ENCODE data around the gene KRTAP3-2. TPM values are rescaled to one million over a fixed set of nuclear protein-coding genes. Genes with fewer than 3 reads are reported as not detected.

The KRTAP3-2 gene
- total and polyA plus RNA-seq, 4 donors, result 0.94 TPM; not detected in 3

GRCh38 chr17:41020336-41020735, 20.6 kb upstream of the KRTAP3-2 start:
- peaks cover 0 to 4% (median 1%) of the 10 kb centered on the region in 4 donors for H3K9me3 ChIP-seq (ENCODE audit: control insufficient read depth in 4 of 4, insufficient read depth in 3 of 4, low read length in 3 of 4)
- H3K27me3 ChIP-seq (ENCODE audit: control insufficient read depth in 3 of 3, insufficient read depth in 3 of 3, low read length in 2 of 3), result no peaks in the 10 kb centered on the region
- H3K4me3 ChIP-seq, result no peak overlapping the region
- H3K9ac ChIP-seq (ENCODE audit: insufficient read depth in 1 of 2, low read length in 2 of 2), result no peak overlapping the region
- H3K27ac ChIP-seq (ENCODE audit: low read depth in 1 of 2, low read length in 1 of 2), result no peak overlapping the region
- ATAC-seq (ENCODE audit: insufficient read depth, low FRiP score) (no peak), DNase-seq (no peak)
- no peaks in the 10 kb centered on the region for H3K36me3 ChIP-seq (ENCODE audit: control insufficient read depth in 4 of 4, insufficient read depth in 4 of 4, low read length in 4 of 4)
- TF ChIP-seq, protein P1, sequence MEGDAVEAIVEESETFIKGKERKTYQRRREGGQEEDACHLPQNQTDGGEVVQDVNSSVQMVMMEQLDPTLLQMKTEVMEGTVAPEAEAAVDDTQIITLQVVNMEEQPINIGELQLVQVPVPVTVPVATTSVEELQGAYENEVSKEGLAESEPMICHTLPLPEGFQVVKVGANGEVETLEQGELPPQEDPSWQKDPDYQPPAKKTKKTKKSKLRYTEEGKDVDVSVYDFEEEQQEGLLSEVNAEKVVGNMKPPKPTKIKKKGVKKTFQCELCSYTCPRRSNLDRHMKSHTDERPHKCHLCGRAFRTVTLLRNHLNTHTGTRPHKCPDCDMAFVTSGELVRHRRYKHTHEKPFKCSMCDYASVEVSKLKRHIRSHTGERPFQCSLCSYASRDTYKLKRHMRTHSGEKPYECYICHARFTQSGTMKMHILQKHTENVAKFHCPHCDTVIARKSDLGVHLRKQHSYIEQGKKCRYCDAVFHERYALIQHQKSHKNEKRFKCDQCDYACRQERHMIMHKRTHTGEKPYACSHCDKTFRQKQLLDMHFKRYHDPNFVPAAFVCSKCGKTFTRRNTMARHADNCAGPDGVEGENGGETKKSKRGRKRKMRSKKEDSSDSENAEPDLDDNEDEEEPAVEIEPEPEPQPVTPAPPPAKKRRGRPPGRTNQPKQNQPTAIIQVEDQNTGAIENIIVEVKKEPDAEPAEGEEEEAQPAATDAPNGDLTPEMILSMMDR (IDR thresholded peaks at IDR 0.05; ENCODE audit: control extremely low read depth, extremely low read depth), result no peak
- H3K4me1 ChIP-seq (ENCODE audit: control insufficient read depth in 5 of 5, insufficient read depth in 5 of 5, low read length in 5 of 5), result no peaks in the 10 kb centered on the region

GRCh38 chr17:41019415-41019814, 19.7 kb upstream of the KRTAP3-2 start:
- Histone ChIP-seq H3K4me1 (ENCODE audit: control insufficient read depth in 5 of 5, insufficient read depth in 5 of 5, low read length in 5 of 5) (no peaks in the 10 kb centered on the region), H3K4me3 (no peak overlapping the region), H3K27me3 (ENCODE audit: control insufficient read depth in 3 of 3, insufficient read depth in 3 of 3, low read length in 2 of 3) (no peaks in the 10 kb centered on the region), H3K27ac (ENCODE audit: low read depth in 1 of 2, low read length in 1 of 2) (no peak overlapping the region), H3K9ac (ENCODE audit: insufficient read depth in 1 of 2, low read length in 2 of 2) (no peak overlapping the region), H3K9me3 (ENCODE audit: control insufficient read depth in 4 of 4, insufficient read depth in 3 of 4, low read length in 3 of 4) (peaks cover 0 to 4% (median 1%) of the 10 kb centered on the region in 4 donors), H3K36me3 (ENCODE audit: control insufficient read depth in 4 of 4, insufficient read depth in 4 of 4, low read length in 4 of 4) (no peaks in the 10 kb centered on the region)
- DNase-seq (no peak), ATAC-seq (ENCODE audit: insufficient read depth, low FRiP score) (no peak)
- whole genome bisulfite sequencing, 2 donors, result 94 to 96% methylated on average over 3 of the region's 3 CpGs
- TF ChIP-seq, protein P1 (IDR thresholded peaks at IDR 0.05; ENCODE audit: control extremely low read depth, extremely low read depth), result no peak

DNA sequence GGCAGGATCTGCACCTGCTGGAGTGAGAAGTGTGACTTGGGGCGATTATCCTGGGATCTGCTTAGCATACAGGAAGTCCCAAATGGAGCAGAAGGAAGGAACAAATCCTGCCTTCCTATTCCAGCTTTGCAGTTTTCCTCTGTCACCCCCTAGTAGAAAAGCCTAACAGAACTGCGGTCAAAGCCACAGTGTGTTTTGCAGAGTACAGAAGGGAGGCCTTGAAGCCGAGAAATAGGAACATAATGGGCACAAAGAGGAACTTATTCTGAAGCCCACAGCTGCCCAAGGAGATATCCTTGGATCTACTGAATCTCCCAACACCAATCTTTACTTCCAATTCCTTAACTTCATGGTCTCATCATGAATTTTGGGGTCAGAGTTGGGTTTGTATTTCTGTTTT, 18.8 kb upstream of the KRTAP3-2 start:
- H3K4me1 ChIP-seq (ENCODE audit: control insufficient read depth in 5 of 5, insufficient read depth in 5 of 5, low read length in 5 of 5), result no peaks in the 10 kb centered on the region
- no peak overlapping the region for H3K9ac ChIP-seq (ENCODE audit: insufficient read depth in 1 of 2, low read length in 2 of 2)
- H3K27ac ChIP-seq (ENCODE audit: low read depth in 1 of 2, low read length in 1 of 2), result no peak overlapping the region
- no peak for DNase-seq
- H3K27me3 ChIP-seq (ENCODE audit: control insufficient read depth in 3 of 3, insufficient read depth in 3 of 3, low read length in 2 of 3), result no peaks in the 10 kb centered on the region
- 29 to 73% methylated on average over 3 of the region's 3 CpGs for WGBS, 2 donors
- TF ChIP-seq, protein P1 (IDR thresholded peaks at IDR 0.05; ENCODE audit: control extremely low read depth, extremely low read depth), result no peak
- no peak for ATAC-seq (ENCODE audit: insufficient read depth, low FRiP score)
- H3K9me3 ChIP-seq (ENCODE audit: control insufficient read depth in 4 of 4, insufficient read depth in 3 of 4, low read length in 3 of 4), result peaks cover 0 to 4% (median 1%) of the 10 kb centered on the region in 4 donors
- H3K36me3 ChIP-seq (ENCODE audit: control insufficient read depth in 4 of 4, insufficient read depth in 4 of 4, low read length in 4 of 4), result no peaks in the 10 kb centered on the region
- no peak overlapping the region for H3K4me3 ChIP-seq

- DNase-seq, result no peak
- Histone ChIP-seq H3K27me3 (ENCODE audit: control insufficient read depth in 3 of 3, insufficient read depth in 3 of 3, low read length in 2 of 3) (no peaks in the 10 kb centered on the region), H3K9me3 (ENCODE audit: control insufficient read depth in 4 of 4, insufficient read depth in 3 of 4, low read length in 3 of 4) (peaks cover 0 to 3% (median 0%) of the 10 kb centered on the region in 4 donors), H3K36me3 (ENCODE audit: control insufficient read depth in 4 of 4, insufficient read depth in 4 of 4, low read length in 4 of 4) (no peaks in the 10 kb centered on the region), H3K27ac (ENCODE audit: low read depth in 1 of 2, low read length in 1 of 2) (no peak overlapping the region), H3K9ac (ENCODE audit: insufficient read depth in 1 of 2, low read length in 2 of 2) (no peak overlapping the region), H3K4me1 (ENCODE audit: control insufficient read depth in 5 of 5, insufficient read depth in 5 of 5, low read length in 5 of 5) (no peaks in the 10 kb centered on the region), H3K4me3 (no peak overlapping the region)
- TF ChIP-seq, protein P1 (IDR thresholded peaks at IDR 0.05; ENCODE audit: control extremely low read depth, extremely low read depth), result no peak
- WGBS, 2 donors, result 81 to 82% methylated on average over 13 of the region's 13 CpGs
- no peak for ATAC-seq (ENCODE audit: insufficient read depth, low FRiP score)
Measured at GRCh38 chr17:41016578-41017215, 17.0 kb upstream of the KRTAP3-2 start.
